ENCODE data around the gene MAN2B1.
"Not testable (repeated sequence)": the region's sequence is repeated elsewhere in the genome, so short reads cannot be mapped to it uniquely, and the experiment has no call there.

Gene MAN2B1

GRCh38 chr19:12656899-12657571, 9.5 kb downstream of the MAN2B1 start:
- no peak for DNase-seq

- no peak for DNase-seq
Observed at GRCh38 chr19:12655546-12655945, 11.0 kb downstream of the MAN2B1 start.

GRCh38 chr19:12652219-12652618, 14.3 kb downstream of the MAN2B1 start:
- no peak for DNase-seq

GRCh38 chr19:12649941-12650340, 16.6 kb downstream of the MAN2B1 start:
- no peak for DNase-seq

- DNase-seq, result no peak
Observed at GRCh38 chr19:12648088-12648487, 18.5 kb downstream of the MAN2B1 start.

GRCh38 chr19:12647490-12648071, 19.0 kb downstream of the MAN2B1 start:
- peak; percentile 44 to 49 for DNase-seq

GRCh38 chr19:12647047-12647446, 19.5 kb downstream of the MAN2B1 start:
- no peak for DNase-seq

- no peak for DNase-seq
Observed at GRCh38 chr19:12646551-12646950, 20.0 kb downstream of the MAN2B1 start.

GRCh38 chr19:12643716-12644115, 22.8 kb downstream of the MAN2B1 start:
- DNase-seq, result not testable (repeated sequence)

- DNase-seq, result no peak
Observed at GRCh38 chr19:12642506-12642905, 24.0 kb downstream of the MAN2B1 start.

- DNase-seq, result no peak
Observed at GRCh38 chr19:12641456-12641855, 25.1 kb downstream of the MAN2B1 start.

- DNase-seq, result peak; percentile 88 to 90
Observed at GRCh38 chr19:12639901-12640613, 26.5 kb downstream of the MAN2B1 start.

GRCh38 chr19:12638611-12639182, 27.8 kb downstream of the MAN2B1 start:
- DNase-seq, result no peak

- DNase-seq, result no peak
Observed at GRCh38 chr19:12636631-12637030, 29.9 kb downstream of the MAN2B1 start.

- no peak for DNase-seq
Observed at GRCh38 chr19:12629215-12629614, 37.3 kb downstream of the MAN2B1 start.

GRCh38 chr19:12628040-12629022, 38.2 kb downstream of the MAN2B1 start:
- DNase-seq, result no peak

- no peak for DNase-seq
Observed at GRCh38 chr19:12626958-12627357, 39.6 kb downstream of the MAN2B1 start.

GRCh38 chr19:12623361-12624031, 43.0 kb downstream of the MAN2B1 start:
- DNase-seq, result no peak

GRCh38 chr19:12621253-12622024, 45.1 kb downstream of the MAN2B1 start:
- not testable (repeated sequence) for DNase-seq

- no peak for DNase-seq
Observed at GRCh38 chr19:12617646-12618045, 48.9 kb downstream of the MAN2B1 start.

- no peak for DNase-seq
Observed at GRCh38 chr19:12611361-12611699, 55.2 kb downstream of the MAN2B1 start.
